ENCODE measurements around the gene CEMP1.

The CEMP1 gene

DNA sequence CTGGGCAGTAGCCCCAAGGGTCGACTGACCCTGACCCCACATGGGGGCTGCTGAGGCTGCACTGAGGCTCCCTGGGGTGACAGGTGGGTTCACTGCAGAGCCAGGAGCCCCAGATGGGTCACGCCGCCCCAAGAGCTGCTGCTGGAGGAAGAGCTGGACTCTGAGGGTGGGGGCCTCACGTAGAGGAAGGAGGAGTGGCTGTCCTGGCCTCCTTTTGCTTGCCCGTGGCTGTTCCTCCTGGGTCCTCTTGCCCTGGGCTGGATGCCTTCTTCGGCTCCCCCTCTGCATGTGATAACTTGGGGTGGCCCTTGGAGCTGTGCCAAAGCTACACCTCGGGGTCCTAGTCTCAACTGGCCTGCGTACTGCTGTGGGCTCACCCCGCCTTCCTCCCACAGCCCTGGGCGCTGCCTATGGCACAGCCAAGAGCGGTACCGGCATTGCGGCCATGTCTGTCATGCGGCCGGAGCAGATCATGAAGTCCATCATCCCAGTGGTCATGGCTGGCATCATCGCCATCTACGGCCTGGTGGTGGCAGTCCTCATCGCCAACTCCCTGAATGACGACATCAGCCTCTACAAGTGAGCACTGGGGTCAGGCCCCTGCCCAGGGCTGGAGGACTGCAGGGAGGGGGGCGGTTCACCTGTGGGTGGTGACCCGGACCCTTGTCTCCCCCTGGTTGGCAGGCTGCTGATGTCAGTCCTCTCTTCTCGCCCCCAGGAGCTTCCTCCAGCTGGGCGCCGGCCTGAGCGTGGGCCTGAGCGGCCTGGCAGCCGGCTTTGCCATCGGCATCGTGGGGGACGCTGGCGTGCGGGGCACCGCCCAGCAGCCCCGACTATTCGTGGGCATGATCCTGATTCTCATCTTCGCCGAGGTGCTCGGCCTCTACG is 12.1 kb downstream of the CEMP1 start:
- no peak for DNase-seq

DNA sequence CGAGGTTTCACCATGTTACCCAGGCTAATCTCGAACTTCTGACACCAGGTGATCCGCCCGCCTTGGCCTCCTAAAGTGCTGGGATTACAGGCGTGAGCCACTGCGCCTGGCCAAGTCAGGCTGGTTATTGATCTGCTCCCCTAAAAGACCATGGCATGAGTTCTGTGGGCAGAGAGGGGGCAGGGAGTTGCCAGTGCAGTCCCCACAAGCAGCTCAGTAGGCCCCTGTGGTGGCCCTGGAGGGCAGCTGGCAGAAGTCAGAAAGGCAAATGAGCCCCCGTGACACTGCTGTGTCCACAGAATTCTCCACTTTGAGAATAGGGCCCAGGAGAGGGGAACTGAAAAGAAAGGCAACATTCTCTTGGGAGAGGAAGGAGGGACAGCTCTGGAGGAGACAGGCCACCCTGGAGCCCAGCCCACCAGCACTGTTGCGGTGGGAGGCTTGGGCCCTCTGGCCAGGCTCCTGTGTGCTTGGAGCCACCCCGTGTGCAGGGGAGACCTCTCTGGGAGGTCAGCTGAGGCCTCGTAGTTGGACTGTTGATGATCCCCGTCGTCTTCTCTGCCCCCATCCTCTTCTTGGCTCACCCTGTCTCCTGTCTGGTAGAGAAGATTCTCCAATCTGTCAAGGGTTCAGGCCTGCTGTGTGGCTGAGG is 13.1 kb downstream of the CEMP1 start:
- DNase-seq: no peak

DNA sequence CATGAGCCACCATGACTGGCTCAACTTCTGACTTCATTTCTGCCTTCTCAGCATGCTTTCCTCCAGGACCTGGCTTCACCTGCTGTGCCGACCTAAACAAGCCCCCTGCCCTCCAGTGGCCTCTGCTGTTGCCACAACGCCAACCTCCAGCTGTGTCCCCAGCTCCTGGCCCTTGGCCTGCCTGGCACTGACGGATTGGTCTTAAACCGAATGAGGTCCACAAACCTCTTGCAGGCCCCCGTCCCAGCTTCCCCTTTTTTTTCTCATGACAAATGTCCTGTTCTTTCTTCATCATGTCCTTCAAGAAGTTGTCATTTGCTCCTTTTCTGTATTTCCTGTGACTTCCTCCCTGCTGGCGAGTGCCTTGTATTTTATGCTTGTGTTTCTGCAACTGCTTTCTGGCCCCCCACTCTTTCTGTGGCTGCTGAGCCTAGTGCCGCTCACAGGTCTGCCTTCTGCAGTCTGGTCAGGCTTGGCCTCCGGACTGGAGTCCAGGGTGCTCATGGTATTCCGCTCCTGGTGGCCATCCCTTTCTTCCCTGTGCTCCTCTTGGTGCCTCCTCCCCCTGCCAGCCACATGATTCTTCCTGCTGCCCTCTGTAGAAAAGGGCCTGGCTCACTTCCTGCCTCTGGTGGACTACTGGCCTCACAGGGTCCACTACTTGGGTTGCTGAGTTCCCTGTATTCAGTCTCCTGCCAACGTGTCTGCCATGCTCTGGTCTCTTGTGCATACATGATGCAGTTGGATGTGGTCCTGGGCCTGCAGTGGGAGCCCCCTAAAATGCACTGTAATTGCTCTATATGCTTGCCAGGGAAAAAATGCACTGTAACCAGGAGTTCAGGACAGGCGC is 14.6 kb downstream of the CEMP1 start:
- DNase-seq: no peak

DNA sequence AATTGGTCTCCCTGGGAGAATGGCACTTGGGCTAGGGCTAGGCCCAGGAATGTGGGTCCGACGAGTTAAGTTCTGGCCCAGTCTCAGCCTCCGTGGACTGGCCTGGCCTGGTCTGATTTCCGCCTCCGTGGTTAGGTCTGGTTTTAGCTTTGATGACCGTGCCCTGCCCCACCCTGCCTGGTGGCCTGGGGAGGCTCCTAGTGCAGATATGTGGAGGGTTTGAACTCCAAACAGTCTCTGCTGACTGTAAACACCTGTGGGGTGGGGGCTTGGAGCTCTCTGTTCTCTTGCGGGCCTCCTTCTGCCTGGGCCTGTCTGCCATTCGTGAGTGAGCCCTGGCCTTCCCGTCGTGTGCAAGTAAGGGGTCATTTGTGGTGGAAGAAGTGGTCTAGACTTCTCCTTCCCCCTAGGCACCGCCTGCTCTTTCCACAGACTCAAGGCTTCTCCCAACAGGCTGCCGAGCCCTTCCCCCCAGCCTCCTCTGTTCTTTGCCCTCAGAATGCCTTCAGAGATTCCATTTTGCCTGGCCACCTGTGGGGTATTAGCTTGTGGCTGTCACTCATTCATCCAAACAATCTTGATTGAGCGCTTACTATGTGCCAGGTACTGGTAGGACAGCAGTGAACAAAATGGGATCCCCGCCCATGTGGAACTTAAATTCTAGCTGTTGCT is 15.9 kb downstream of the CEMP1 start:
- no peak for DNase-seq

DNA sequence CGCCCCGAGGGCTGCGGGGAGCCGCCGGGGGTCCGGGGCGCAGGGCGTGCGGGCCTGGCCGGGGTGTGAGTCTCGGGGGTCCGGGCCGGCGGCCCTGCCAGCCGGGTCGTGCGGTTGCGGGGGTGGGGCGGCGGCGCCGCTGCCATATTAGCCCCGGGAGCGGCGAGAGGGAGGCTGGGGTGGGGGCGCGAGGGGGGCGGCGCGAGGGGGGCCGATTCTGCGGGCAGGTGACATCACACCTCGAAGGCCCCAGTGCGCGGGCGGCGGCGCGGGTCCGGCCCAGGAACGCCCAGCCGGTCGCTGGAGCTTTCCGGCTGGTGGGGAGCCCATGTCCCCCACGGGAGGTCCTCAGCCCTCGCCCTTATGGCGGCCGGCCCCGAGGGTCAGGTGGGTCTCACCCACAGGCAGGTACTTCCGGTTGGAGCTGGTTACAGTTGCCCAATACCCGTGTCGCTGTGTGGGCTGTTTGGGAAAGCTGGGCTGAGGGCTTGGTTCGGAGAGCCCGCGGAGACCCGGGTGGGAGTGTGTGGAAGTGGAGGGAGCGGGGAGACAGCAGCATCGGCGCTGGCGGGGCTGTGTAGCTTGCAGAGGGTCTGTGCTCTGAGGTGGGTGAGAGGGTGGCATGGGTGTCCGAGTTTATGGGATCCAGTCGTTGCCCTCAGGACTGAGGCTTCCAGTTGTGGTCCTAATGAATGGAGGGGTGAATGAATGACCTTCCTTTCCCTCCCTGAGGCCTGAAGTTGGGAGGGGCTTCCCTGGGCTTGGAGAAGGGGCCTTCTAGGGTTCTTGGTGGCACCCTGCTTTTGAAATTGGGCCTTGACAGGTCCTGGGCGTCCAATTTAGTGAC is 16.7 kb downstream of the CEMP1 start:
- peak; percentile 44 for DNase-seq

DNA sequence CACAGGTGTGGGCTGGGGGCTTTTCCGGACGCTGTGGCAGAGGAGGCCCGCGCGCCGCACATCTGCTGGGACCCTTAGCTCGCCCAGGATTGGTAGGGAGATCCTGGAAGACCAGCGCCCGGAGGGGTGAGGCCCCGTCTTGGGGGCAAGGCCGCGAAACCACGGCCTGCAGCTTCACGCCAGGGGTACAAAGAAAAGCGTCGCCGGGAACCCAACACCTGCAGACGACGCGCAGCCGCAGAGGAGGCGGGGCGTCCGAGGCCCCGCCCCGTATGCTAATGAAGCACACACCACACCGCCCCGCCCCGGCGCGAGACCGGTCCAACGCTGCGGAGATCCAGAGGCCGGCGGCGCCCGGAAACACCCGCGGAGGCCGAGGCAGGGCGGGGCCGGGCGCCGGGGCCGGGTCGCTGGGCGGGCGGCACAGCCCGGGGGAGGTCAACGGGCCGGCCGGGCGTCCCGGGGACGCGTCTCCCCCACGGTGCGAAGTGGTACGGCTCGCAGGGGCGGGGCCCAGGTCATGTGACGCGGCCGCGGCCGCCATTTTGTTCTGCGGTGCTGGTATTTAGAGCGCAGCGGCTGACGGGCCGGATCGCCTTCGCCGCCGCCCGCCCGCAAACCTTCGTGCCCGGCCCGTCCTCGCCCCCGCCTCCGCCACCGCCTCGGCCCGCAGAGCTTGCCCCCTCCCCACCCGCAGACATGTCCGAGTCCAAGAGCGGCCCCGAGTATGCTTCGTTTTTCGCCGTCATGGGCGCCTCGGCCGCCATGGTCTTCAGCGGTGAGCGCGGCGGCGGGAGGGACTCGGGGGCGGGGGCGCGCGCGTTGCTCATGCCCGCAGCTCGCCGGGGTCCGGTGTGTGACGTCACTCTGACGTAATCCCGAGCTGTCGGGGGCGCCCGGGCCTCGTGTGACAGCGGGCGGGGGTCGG is 17.5 kb downstream of the CEMP1 start, which contains the start of gene ATP6V0C:
TSS of gene ATP6V0C (plus strand) at position 548 of the 928 bp plus-strand sequence. CDS start at position 700, 152 bp downstream.
- peak; percentile 95 for DNase-seq

DNA sequence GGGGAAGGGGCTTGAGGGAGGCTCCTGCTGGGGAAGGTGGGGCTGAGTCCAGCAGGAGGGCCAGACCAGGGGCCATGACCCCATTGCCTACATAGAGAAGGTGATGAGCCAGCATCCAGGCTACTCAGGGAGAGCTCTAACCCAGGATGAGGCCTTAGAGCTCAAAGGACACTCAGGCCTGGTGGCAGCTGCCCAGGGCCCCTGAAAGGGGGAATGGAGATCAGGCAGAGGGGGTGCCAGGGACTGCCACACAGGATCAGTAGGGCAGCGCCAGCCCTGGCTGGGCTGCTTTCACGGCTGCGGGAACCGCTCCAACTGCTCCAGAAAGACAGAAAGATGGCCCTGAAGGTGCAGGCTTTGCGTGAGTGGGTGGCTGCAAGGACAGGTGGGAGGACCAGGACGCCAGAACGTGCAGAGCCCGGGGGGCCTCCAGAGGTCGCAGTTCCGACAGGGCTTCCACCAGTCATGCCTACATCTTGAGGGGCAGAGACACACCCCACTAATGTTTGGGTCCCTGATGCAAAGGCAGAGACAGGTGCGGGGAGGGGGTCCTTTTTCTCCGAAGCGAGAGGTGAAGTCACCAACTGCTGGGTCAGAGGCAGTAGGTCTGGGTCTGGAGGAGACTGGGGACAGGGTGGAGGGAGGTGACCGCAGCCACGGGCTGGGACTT is 18.3 kb downstream of the CEMP1 start:
- DNase-seq: no peak

DNA sequence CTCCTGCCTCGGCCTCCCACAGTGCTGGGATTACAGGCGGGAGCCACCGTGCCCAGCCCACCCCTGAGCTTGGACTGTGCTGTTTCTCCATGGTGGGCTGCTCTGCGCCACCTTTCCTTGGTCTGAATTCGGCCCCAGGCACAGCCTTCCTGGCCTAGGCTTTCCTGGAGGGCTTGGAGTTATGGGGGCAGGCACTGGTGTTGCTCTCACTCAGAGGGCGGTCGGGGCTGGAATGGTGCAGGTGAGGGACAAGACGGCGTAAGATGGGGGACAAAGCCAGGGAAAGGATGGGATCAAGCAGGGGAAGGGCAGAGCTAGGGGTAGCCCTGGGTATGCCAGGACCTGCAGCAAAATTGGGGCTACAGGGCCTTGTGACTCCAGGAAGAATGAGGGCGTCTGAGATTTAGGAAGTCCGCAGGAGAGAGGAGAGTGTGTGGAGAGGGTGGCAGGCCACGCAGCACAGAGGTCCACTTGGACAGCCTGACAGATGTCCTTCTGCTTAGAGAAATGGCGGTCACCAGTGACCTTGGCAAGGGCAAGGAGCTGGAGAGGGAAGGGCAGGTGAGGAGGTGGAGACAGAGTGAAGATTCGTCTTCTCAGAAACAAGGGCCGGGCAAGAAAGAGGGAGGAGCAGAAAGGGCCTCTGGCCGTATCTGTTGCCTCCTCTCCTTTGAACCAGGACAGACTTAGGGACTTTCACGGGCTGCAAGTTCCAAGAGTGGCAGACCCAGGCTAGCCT is 19.0 kb downstream of the CEMP1 start:
- no peak for DNase-seq

DNA sequence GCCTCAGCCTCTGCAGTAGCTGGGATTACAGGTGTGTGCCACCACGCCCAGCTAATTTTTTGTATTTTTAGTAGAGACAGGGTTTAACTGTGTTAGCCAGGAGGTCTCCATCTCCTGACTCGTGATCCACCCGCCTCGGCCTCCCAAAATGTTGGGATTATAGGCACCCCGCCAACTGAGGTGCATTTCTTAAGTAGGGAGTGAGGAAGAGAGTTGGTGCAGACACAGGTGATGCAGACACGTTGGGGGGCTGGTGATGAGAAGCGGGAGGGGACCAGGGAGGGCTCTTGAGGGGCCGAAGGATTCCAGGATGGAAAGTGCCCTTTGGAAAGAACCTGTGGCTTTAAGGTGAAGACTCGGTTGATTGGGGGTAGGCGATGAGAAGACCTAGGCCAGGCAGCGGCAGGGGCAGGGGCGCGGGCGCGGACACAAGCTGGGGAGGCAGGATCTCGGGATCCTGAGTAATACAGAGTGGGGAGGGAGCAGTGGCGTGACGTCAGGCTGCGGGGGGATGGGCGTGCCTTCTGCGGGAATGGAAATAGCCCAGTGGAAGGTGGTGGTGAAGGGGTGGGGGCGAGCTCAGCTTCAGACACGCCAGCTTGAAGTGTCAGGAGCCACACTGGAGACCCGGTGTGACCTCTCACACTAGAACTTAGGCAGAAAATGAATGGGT is 19.9 kb downstream of the CEMP1 start:
- no peak for DNase-seq

DNA sequence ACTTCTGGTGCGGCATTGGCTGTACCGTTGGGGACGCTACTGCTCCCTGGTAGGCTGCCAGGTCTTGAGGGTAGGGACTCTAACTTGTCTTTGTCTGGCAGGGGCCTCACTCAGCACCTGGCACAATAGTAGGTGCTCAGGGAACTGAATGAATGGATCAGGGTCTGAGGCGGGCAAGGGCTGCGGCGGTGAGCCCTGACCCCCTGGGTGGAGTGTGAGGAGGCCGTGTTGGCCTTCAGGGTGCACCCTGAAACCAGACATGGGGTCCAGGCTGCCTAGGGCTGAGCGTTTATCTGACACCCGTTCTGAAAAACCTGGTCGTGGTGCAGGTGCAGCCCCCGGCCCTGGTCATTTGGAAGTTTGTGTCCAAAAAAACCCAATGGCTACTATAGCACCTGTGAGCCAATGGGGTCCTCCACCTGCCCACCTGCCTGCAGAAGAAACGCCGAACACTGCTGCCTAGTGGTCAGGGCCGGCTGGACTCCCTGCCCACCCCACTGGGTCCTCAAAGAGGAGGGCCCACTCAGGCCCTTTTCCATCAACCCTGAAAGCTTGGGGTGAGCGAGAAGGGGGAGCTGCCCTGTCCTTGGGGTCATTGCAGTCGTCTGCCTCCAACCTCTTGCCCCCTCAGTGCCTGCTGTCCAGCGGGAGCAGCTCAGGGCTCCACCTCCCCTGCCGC is 22.3 kb downstream of the CEMP1 start:
- DNase-seq: no peak

DNA sequence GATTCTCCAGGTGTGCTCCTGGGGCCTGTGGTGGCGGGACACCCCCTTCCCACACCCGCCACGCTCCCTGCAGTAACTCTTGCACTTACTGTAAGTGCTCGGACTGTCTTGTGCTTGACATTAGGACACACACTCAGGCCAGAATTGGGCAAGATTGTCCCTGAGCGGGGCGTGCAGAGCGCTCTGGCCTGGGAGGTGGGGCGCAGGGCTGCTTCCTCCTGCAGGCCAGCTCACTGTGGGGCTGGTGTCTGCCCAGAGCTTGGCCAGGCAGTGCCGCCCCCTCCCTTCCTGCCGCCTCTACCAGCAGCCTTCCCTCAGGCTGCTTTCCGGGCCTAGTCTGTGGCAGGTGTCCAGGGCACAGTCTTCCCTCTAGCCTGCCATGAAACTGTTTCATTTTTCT is 23.5 kb downstream of the CEMP1 start:
- no peak for DNase-seq

DNA sequence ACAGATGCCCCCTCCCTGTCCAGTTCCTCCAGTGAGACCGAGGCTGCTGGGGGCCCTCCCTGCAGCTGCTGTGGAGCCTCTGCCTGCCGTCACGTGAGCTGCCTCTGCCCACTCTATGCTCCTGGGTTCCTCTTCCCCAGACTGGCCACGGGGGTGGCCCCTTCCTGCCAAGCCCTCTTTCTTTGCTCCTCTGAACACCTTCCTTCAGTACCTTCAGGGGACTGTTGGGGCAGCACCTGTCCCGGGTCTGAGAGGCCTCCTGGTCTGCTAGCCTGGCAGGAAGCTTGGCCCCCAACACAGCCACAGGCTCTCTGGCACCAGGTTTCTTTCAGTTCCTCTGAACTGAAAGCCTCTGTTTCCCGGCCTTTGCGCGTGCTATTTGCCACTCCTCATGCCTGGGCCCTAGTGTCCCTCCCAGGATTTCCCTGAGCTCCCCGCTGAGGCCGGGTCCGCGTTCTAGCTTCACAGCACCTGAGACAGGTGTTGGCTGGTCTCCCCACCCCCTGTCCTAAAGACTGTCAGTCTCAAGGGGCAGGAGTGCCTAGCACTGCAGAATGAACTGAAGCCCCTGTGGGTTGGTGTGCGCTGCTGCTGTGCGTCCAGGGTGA is 24.1 kb downstream of the CEMP1 start:
- DNase-seq: no peak

DNA sequence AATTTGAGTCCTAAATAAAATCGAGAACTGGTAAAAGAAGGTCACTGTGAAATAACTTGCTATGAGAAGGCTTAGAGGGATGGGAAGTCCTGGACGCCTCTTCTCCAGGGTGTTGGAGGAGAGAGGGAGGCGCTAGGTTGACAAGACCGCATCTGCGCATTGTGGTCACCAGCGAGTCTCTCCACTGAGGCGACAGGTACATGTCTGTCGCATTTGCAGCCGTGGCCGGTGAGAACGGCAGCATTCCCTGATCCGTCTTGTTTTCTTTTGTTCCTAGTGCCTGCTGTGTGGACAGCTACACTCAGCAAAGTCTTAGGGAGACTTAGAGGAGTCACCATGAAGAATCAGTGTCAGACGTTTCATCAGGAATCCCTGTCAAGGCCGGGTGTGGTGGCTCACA is 25.5 kb downstream of the CEMP1 start:
- DNase-seq: no peak

DNA sequence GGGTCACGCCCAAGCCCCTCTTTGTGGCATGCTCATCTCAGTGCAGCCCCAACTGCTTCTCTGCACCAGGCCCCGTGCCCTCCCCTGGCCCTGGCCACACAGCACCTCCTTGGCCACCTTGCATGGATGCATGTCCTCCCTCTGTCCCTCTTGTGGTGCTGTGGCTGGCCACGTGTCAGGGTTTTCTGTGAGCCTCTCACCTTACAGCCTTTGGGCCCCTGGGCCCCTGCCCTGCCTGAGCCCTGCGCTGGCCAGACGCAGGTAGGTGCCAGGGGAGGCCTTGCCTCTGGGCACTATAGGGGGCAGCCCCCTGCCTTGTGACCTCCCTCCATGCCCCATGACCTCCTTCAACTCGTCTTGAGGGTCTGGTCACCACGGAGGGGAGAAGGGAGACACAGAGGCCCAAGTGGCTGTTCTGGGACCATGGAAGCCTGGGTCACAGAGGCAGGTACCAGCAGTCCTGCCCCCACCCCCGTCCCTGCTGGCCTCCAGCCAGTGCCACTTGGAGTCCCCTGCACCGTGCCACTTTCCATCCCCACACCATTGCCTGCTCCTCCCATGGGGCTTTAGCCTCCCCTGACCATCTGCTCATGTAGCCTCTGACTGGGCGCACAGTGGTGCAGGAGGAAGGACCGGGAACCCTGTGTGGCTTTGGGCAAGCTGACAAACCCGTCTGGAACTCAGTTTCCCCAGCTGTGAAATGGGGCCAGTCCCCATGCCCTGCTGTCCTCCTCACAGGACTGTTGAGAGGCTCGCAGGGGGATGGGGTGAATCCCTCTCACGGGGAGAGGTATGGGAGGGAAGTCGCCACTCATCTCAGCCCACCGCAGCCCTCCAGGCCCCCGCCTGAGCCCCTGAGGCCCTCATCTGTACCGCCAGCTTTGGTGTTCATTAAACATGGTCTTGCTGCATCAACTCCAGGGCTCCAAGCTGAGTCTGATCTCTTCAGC is 29.0 kb downstream of the CEMP1 start:
- DNase-seq: no peak

DNA sequence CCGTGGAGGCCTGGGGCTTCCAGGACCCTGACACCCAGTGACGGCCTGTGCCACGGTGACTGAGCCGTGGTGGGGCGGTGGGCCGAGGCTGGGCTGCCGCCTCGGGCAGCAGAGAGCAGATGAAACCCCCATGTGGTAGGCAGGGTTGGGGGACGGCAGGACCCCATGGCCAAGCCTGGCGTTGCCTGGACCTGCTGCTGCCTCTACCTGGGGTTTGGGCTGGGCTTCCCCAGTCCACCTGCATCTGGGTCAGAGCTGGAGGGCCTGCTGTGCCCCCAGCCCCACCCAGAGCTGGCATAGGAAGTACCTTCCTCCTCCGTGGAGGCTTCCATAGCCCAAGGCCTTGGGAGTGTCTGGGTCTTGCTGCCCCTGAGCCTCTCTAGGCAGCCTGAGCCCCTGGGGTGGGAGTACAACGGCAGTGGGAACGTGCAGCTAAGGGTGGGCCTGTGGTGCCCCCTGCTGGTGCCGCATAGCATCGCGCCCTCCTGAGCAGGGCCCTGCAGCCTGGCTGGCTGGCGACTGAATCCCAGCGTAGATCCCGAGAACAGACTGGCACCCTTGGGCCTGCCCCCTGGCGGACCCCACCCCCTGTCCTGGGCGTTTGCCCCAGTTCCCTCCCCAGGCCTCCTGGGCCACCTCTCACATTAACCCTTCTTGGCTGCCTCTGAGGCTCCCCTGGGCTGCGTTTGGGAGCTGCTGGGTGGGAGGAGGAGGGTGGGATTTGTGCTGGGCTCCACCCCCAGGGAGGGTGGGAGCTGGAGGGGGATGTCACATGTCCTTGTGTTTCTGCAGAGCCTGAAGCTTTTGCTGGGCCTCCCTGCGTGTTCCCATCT is 30.1 kb downstream of the CEMP1 start:
- peak; percentile 85 for DNase-seq
